ENCODE measurements around the gene ATXN7L1.

The ATXN7L1 gene

GRCh38 chr7:105876091-105876963 is at the start of gene ATXN7L1:
Gene ATXN7L1 (minus strand): TSS chr7:105876599. CDS start chr7:105876558, 41 bp downstream.
- FAIRE-seq: no peak

GRCh38 chr7:105926131-105926530 is 49.7 kb upstream of the ATXN7L1 start:
- FAIRE-seq: no peak

GRCh38 chr7:105924945-105925344 is 48.5 kb upstream of the ATXN7L1 start:
- FAIRE-seq: no peak

- FAIRE-seq: no peak
These were observed 44.4 kb upstream of the ATXN7L1 start for GRCh38 chr7:105920766-105921165.

GRCh38 chr7:105917659-105918058 is 41.3 kb upstream of the ATXN7L1 start:
- no peak for FAIRE-seq

- no peak for FAIRE-seq
These were observed 40.2 kb upstream of the ATXN7L1 start for GRCh38 chr7:105916603-105917002.

GRCh38 chr7:105913947-105914346 is 37.5 kb upstream of the ATXN7L1 start:
- FAIRE-seq: no peak

GRCh38 chr7:105911961-105912575 is 35.7 kb upstream of the ATXN7L1 start:
- FAIRE-seq: no peak

- no peak for FAIRE-seq
These were observed 33.8 kb upstream of the ATXN7L1 start for GRCh38 chr7:105910172-105910571.

GRCh38 chr7:105909742-105910141 is 33.3 kb upstream of the ATXN7L1 start:
- no peak for FAIRE-seq

GRCh38 chr7:105907129-105907846 is 30.9 kb upstream of the ATXN7L1 start:
- FAIRE-seq: no peak

- no peak for FAIRE-seq
These were observed 30.3 kb upstream of the ATXN7L1 start for GRCh38 chr7:105906695-105907094.

- no peak for FAIRE-seq
These were observed 29.6 kb upstream of the ATXN7L1 start for GRCh38 chr7:105905910-105906568.

- no peak for FAIRE-seq
These were observed 29.0 kb upstream of the ATXN7L1 start for GRCh38 chr7:105905209-105905909.

GRCh38 chr7:105904064-105904463 is 27.7 kb upstream of the ATXN7L1 start:
- FAIRE-seq: no peak

GRCh38 chr7:105902325-105902911 is 26.0 kb upstream of the ATXN7L1 start:
- no peak for FAIRE-seq

- FAIRE-seq: no peak
These were observed 21.6 kb upstream of the ATXN7L1 start for GRCh38 chr7:105897999-105898398.

GRCh38 chr7:105896407-105896911 is 20.1 kb upstream of the ATXN7L1 start:
- no peak for FAIRE-seq

GRCh38 chr7:105894131-105894530 is 17.7 kb upstream of the ATXN7L1 start:
- FAIRE-seq: no peak

GRCh38 chr7:105892387-105892786 is 16.0 kb upstream of the ATXN7L1 start:
- FAIRE-seq: no peak

- FAIRE-seq: no peak
These were observed 14.0 kb upstream of the ATXN7L1 start for GRCh38 chr7:105890290-105890997.

Data from A204.1 (cell line).